Ovary (tissue), 3 donors: ENCODE results near the gene NCOR1.

Source experiments
- CTCF ChIP-seq, 3 donors: fragments of 450-650 bp in 2 of 3; fragments of 200-600 bp in 1 of 3; IDR thresholded peaks; one replicate each; pipeline versions ENCODE4 v1.5.1 to v1.8.0; 2016 to 2022; ENCODE audit warnings: antibody characterized with exemption in 3 of 3, mild to moderate bottlenecking in 1 of 3
- POLR2A ChIP-seq: fragments of 450-650 bp; IDR thresholded peaks from one replicate; pipeline ENCODE4 v1.6.1; 2017; ENCODE audit warnings: antibody characterized with exemption, mild to moderate bottlenecking, moderate library complexity
- donor health status: DM: no; HTN: no; CAD: no.

- no peak for TF ChIP-seq CTCF (IDR thresholded peaks at IDR 0.05)
- no peak for TF ChIP-seq POLR2A
Measured at GRCh38 chr17:16080366-16080765, 135.0 kb downstream of the NCOR1 start.
